ENCODE data around the gene KCNJ2.
A peak's percentile ranks its signal among the peaks of the same experiment; 100 is the strongest.

The KCNJ2 gene

DNA sequence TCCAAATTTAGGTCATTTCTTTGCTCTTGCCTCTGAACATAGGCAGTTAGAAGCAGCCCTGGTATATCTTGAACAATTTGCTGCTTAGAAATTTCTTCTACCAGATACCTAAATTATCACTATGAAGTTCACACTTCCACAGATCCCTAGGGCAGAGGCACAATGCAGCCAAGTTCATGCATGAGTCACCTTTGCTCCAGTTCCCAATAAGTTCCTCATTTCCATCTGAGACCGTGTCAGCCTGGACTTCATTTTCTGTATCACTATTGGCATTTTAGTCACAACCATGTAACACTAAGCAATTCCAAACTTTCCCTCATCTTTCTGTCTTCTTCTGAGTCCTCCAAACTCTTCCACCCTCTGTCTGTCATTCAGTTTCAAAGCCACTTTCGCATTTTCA lies 49.3 kb upstream of the KCNJ2 start:
- H3K27me3 ChIP-seq (ENCODE audit: insufficient read depth, poor library complexity, severe bottlenecking) = no peaks in the 10 kb centered on the region
- no peak for TF ChIP-seq POLR2AphosphoS5 (IDR thresholded peaks at IDR 0.05; ENCODE audit: low read depth)
- TF ChIP-seq GABPA (IDR thresholded peaks at IDR 0.05; ENCODE audit: low read depth) = no peak
- TF ChIP-seq, protein P1, sequence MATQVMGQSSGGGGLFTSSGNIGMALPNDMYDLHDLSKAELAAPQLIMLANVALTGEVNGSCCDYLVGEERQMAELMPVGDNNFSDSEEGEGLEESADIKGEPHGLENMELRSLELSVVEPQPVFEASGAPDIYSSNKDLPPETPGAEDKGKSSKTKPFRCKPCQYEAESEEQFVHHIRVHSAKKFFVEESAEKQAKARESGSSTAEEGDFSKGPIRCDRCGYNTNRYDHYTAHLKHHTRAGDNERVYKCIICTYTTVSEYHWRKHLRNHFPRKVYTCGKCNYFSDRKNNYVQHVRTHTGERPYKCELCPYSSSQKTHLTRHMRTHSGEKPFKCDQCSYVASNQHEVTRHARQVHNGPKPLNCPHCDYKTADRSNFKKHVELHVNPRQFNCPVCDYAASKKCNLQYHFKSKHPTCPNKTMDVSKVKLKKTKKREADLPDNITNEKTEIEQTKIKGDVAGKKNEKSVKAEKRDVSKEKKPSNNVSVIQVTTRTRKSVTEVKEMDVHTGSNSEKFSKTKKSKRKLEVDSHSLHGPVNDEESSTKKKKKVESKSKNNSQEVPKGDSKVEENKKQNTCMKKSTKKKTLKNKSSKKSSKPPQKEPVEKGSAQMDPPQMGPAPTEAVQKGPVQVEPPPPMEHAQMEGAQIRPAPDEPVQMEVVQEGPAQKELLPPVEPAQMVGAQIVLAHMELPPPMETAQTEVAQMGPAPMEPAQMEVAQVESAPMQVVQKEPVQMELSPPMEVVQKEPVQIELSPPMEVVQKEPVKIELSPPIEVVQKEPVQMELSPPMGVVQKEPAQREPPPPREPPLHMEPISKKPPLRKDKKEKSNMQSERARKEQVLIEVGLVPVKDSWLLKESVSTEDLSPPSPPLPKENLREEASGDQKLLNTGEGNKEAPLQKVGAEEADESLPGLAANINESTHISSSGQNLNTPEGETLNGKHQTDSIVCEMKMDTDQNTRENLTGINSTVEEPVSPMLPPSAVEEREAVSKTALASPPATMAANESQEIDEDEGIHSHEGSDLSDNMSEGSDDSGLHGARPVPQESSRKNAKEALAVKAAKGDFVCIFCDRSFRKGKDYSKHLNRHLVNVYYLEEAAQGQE (IDR thresholded peaks at IDR 0.05; ENCODE audit: insufficient replicate concordance, low read depth) = no peak
- TF ChIP-seq, protein P2, sequence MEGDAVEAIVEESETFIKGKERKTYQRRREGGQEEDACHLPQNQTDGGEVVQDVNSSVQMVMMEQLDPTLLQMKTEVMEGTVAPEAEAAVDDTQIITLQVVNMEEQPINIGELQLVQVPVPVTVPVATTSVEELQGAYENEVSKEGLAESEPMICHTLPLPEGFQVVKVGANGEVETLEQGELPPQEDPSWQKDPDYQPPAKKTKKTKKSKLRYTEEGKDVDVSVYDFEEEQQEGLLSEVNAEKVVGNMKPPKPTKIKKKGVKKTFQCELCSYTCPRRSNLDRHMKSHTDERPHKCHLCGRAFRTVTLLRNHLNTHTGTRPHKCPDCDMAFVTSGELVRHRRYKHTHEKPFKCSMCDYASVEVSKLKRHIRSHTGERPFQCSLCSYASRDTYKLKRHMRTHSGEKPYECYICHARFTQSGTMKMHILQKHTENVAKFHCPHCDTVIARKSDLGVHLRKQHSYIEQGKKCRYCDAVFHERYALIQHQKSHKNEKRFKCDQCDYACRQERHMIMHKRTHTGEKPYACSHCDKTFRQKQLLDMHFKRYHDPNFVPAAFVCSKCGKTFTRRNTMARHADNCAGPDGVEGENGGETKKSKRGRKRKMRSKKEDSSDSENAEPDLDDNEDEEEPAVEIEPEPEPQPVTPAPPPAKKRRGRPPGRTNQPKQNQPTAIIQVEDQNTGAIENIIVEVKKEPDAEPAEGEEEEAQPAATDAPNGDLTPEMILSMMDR (IDR thresholded peaks at IDR 0.05; ENCODE audit: insufficient read depth, low read length) = no peak
- TF ChIP-seq SPI1 (IDR thresholded peaks at IDR 0.05; ENCODE audit: borderline replicate concordance, low read depth) = no peak
- no peak overlapping the region for H3K4me3 ChIP-seq (replicated peaks; ENCODE audit: insufficient read depth, low read length)
- no peak overlapping the region for H3K27ac ChIP-seq (replicated peaks)
- peak in 1 of 2 experiments; percentile 18 for DNase-seq (ENCODE audit: low read depth in 1 of 2, low spot score in 1 of 2)

DNA sequence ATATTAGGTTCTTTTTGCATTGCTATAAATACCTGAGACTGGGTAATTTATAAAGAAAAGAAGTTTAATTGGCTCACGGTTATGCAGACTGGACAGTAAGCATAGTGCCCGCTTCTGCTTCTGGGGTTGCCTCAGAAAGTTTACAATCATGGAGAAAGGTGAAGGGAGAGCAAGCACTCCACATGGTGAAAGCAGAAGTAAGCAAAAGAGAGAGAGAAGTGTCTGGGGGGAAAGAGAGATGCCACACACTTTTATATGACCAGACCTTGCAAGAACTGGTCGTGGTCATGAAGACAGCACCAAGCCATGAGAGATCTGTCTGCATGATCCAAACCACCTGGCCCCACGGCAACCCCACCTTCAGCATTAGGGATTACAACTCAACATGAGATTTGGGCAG lies 48.9 kb upstream of the KCNJ2 start:
- H3K4me3 ChIP-seq (replicated peaks; ENCODE audit: insufficient read depth, low read length) = no peak overlapping the region
- peak; percentile 16 to 52 for DNase-seq (ENCODE audit: low read depth in 1 of 2, low spot score in 1 of 2)
- TF ChIP-seq SPI1 (IDR thresholded peaks at IDR 0.05; ENCODE audit: borderline replicate concordance, low read depth) (peak; percentile 16; the same call in 1 of the 2 replicates), GABPA (IDR thresholded peaks at IDR 0.05; ENCODE audit: low read depth) (no peak)
- TF ChIP-seq, protein P2 (IDR thresholded peaks at IDR 0.05; ENCODE audit: insufficient read depth, low read length) = no peak
- no peak overlapping the region for H3K27ac ChIP-seq (replicated peaks)
- H3K27me3 ChIP-seq (ENCODE audit: insufficient read depth, poor library complexity, severe bottlenecking) = no peaks in the 10 kb centered on the region

DNA sequence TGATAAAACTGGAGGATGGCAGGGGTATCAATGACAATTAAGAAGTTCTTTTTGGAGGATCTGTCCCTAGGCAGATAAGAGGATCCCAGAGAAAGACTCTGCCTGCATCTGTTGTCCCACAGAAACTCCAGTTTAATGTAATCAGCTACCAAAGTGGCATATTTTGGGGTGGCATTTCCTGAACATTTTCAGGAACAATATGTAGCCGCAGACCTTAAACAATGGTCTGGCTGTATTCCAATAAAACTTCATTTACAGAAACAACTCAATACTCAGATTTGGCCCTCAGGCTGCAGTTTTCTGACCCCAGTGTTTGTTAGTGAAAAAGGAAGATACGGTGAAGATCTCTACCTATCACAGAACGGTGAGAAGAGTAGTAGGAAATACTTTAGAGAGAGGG lies 48.2 kb upstream of the KCNJ2 start:
- H3K4me3 ChIP-seq (replicated peaks; ENCODE audit: insufficient read depth, low read length) = no peak overlapping the region
- DNase-seq (ENCODE audit: low read depth in 1 of 2, low spot score in 1 of 2) = no peak
- H3K27me3 ChIP-seq (ENCODE audit: insufficient read depth, poor library complexity, severe bottlenecking) = no peaks in the 10 kb centered on the region
- no peak for TF ChIP-seq GABPA (IDR thresholded peaks at IDR 0.05; ENCODE audit: low read depth)
- TF ChIP-seq, protein P1 (IDR thresholded peaks at IDR 0.05; ENCODE audit: insufficient replicate concordance, low read depth) = no peak
- TF ChIP-seq, protein P2 (IDR thresholded peaks at IDR 0.05; ENCODE audit: insufficient read depth, low read length) = no peak
- no peak for TF ChIP-seq SPI1 (IDR thresholded peaks at IDR 0.05; ENCODE audit: borderline replicate concordance, low read depth)
- no peak for TF ChIP-seq POLR2AphosphoS5 (IDR thresholded peaks at IDR 0.05; ENCODE audit: low read depth)
- H3K27ac ChIP-seq (replicated peaks) = no peak overlapping the region

DNA sequence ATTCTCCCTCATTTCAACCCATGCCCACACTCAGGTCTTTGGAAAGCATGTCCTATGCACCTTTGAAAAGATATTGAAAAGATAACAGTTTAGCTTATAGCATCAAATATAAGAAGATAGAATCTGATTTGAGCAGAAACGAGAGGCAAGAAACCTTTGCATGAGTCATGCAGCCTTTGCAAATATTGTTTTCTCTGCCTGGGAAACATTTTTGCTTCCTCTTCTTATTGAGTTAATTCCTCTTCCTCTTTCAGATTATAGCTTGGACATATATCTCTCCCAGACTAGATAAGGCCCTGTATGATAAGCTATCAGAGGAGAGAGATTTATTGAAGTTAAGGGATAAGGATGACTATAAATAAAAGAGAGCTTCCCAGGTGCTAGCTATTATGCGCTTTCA lies 46.1 kb upstream of the KCNJ2 start:
- DNase-seq (ENCODE audit: low read depth in 1 of 2, low spot score in 1 of 2) = peak in 1 of 2 experiments; percentile 49
- no peaks in the 10 kb centered on the region for H3K27me3 ChIP-seq (ENCODE audit: insufficient read depth, poor library complexity, severe bottlenecking)
- no peak overlapping the region for H3K4me3 ChIP-seq (replicated peaks; ENCODE audit: insufficient read depth, low read length)
- peak; percentile 88 for TF ChIP-seq SPI1 (IDR thresholded peaks at IDR 0.05; ENCODE audit: borderline replicate concordance, low read depth)
- TF ChIP-seq, protein P2 (IDR thresholded peaks at IDR 0.05; ENCODE audit: insufficient read depth, low read length) = no peak
- H3K27ac ChIP-seq (replicated peaks) = peak overlapping the region; percentile 30; the same call in 1 of the 2 replicates
